HCT116 (cell line): ENCODE measurements around the gene LRIT2. TPM values are rescaled to one million over a fixed set of nuclear protein-coding genes. Genes with fewer than 3 reads are reported as not detected.

Experiments
- ATAC-seq: fragments of 200-7000 bp; cut with Tn5 transposase; 2 replicates; pipeline ENCODE4 v1.9.1; 2020; ENCODE audit warnings: mild to moderate bottlenecking, moderate library complexity
- BruUV-seq: library from RNA; stranded (reverse); fragments of 400-500 nt; replicated peaks from 2 replicates; lab custom pipeline; 2021; lab: Mats Ljungman, UMichigan
- CTCF ChIA-PET: fragments of 300-600 bp; sonication (Branson Sonifier 250); formaldehyde crosslinking; loops from one replicate; lab custom pipeline; 2021; ENCODE audit warnings: antibody characterized with exemption; lab: Charles Lee
- POLR2A ChIA-PET: fragments of 300-600, 350-600 bp; sonication (Branson Sonifier 250); formaldehyde crosslinking; loops from one replicate; lab custom pipeline; 2021; ENCODE audit warnings: antibody characterized with exemption; lab: Charles Lee
- RAD21 ChIA-PET, 2 experiments: fragments of 300-600 bp; sonication (Branson Sonifier 250); formaldehyde crosslinking; loops; one replicate each; lab custom pipeline; 2023; ENCODE audit warnings: low total read pairs in 2 of 2; ENCODE audit not compliant: uncharacterized antibody in 2 of 2, unreplicated experiment in 2 of 2, low non-redundant PET in 1 of 2; lab: Charles Lee
- DNase-seq: peaks from one replicate; pipeline ENCODE4 v3.0.0-alpha.2; 2010; ENCODE audit warnings: low read depth, low spot score
- H2AFZ ChIP-seq: fragments of 200-600 bp; shearing (Covaris generic), sonication (generic); 2 replicates; pipeline ENCODE4 v1.6.1; 2017; ENCODE audit warnings: low read depth, mixed run types, mixed read lengths, antibody characterized with exemption, low read length; ENCODE audit not compliant: poor library complexity, severe bottlenecking
- H3K27ac ChIP-seq: 2 replicates; pipeline ENCODE4 v1.5.1; 2012; ENCODE audit warnings: low read depth, low read length
- H3K27me3 ChIP-seq: fragments of 200-600 bp; sonication (generic); 2 replicates; pipeline ENCODE4 v1.6.1; 2016; ENCODE audit warnings: mixed run types, low read length, mixed read lengths; ENCODE audit not compliant: insufficient read depth
- H3K36me3 ChIP-seq, 2 experiments: fragments of 200-500 bp in 1 of 2; fragments of 200-600 bp in 1 of 2; sonication (Bioruptor generic) in 1 of 2; sonication (generic) in 1 of 2; 2 replicates each; pipeline versions ENCODE4 v1.5.1 to v1.6.1; 2014 to 2016; ENCODE audit warnings: low read length in 2 of 2, inconsistent platforms in 1 of 2, mixed read lengths in 1 of 2, mixed run types in 1 of 2; ENCODE audit not compliant: insufficient read depth in 2 of 2, control insufficient read depth in 1 of 2
- H3K4me1 ChIP-seq, 2 experiments: fragments of 200-600 bp in 1 of 2; sonication (generic) in 1 of 2; 2 replicates each; pipeline versions ENCODE4 v1.5.1 to v1.6.1; 2012 to 2017; ENCODE audit warnings: low read length in 2 of 2, inconsistent platforms in 1 of 2, mild to moderate bottlenecking in 1 of 2, mixed read lengths in 1 of 2, mixed run types in 1 of 2, moderate library complexity in 1 of 2; ENCODE audit not compliant: insufficient read depth in 2 of 2, control insufficient read depth in 1 of 2
- H3K4me2 ChIP-seq: fragments of 200-600 bp; sonication (generic); 2 replicates; pipeline ENCODE4 v1.6.1; 2017; ENCODE audit warnings: mixed run types, low read length, mixed read lengths
- H3K4me3 ChIP-seq, 2 experiments: fragments of 200-600 bp in 1 of 2; sonication (generic) in 1 of 2; replicated peaks in 1 of 2; 2 replicates each; pipeline ENCODE4 v1.5.1; 2011 to 2016; ENCODE audit warnings: low read length in 2 of 2, control low read depth in 1 of 2, low read depth in 1 of 2, mild to moderate bottlenecking in 1 of 2, mixed read lengths in 1 of 2, mixed run types in 1 of 2
- H3K79me2 ChIP-seq: fragments of 200-600 bp; sonication (generic); 2 replicates; pipeline ENCODE4 v1.6.1; 2017; ENCODE audit warnings: mild to moderate bottlenecking, mixed run types, low read length, moderate library complexity, mixed read lengths; ENCODE audit not compliant: insufficient read depth
- H3K9ac ChIP-seq: fragments of 200-600 bp; sonication (generic); 2 replicates; pipeline ENCODE4 v1.6.1; 2016; ENCODE audit warnings: low read length, mixed read lengths
- H3K9me2 ChIP-seq: fragments of 200-600 bp; sonication (generic), shearing (Covaris generic); 2 replicates; pipeline ENCODE4 v1.6.1; 2017; ENCODE audit warnings: mixed run types, mild to moderate bottlenecking, moderate library complexity; ENCODE audit not compliant: insufficient read depth
- H3K9me3 ChIP-seq, 2 experiments: fragments of 200-500 bp in 1 of 2; fragments of 200-600 bp in 1 of 2; sonication (Bioruptor generic) in 1 of 2; sonication (generic) in 1 of 2; 2 replicates each; pipeline ENCODE4 v1.6.1; 2014 to 2017; ENCODE audit warnings: low read length in 2 of 2, mixed read lengths in 2 of 2, inconsistent platforms in 1 of 2, low read depth in 1 of 2, mild to moderate bottlenecking in 1 of 2, mixed run types in 1 of 2, moderate library complexity in 1 of 2; ENCODE audit not compliant: control insufficient read depth in 1 of 2, insufficient read depth in 1 of 2
- H4K20me1 ChIP-seq: fragments of 200-600 bp; sonication (generic), shearing (Covaris generic); 2 replicates; pipeline ENCODE4 v1.6.1; 2017; ENCODE audit warnings: mixed run types, mild to moderate bottlenecking, moderate library complexity; ENCODE audit not compliant: insufficient read depth
- POLR2A ChIP-seq: IDR thresholded peaks from 2 replicates; pipeline ENCODE4 v1.7.0; 2011; ENCODE audit warnings: borderline replicate concordance; ENCODE audit not compliant: insufficient read depth, insufficient read length; ENCODE audit errors: extremely low read depth
- SIN3A ChIP-seq: IDR thresholded peaks from 2 replicates; pipeline ENCODE4 v1.6.1; 2012; ENCODE audit warnings: low read depth
- SP1 ChIP-seq: IDR thresholded peaks from 2 replicates; pipeline ENCODE4 v1.6.1; 2012; ENCODE audit warnings: low read depth
- YY1 ChIP-seq: IDR thresholded peaks from 2 replicates; pipeline ENCODE4 v1.6.1; 2011; ENCODE audit warnings: low read length, low read depth, moderate library complexity, mild to moderate bottlenecking; ENCODE audit not compliant: insufficient replicate concordance; ENCODE audit errors: extremely low read depth
- ZFX ChIP-seq: fragments of 450-650 bp; IDR thresholded peaks from 2 replicates; pipeline ENCODE4 v1.6.1; 2017
- intact Hi-C: fragments of 100-400 bp; cut with micrococcal nuclease; formaldehyde crosslinking; loops from 2 replicates; pipeline ENCODE4 v1.10.0; 2022
- total RNA-seq: library from RNA; stranded (reverse); gene quantifications from one replicate; pipeline ENCODE4 v1.2.1, GENCODE V29; 2021; ENCODE audit not compliant: unreplicated experiment
- TF ChIP-seq, protein P1 (sequence below): IDR thresholded peaks from 2 replicates; pipeline ENCODE4 v1.6.1; 2012; ENCODE audit warnings: low read depth

The LRIT2 gene
- total RNA-seq, 1 experiment from 2014 or later: not detected

DNA sequence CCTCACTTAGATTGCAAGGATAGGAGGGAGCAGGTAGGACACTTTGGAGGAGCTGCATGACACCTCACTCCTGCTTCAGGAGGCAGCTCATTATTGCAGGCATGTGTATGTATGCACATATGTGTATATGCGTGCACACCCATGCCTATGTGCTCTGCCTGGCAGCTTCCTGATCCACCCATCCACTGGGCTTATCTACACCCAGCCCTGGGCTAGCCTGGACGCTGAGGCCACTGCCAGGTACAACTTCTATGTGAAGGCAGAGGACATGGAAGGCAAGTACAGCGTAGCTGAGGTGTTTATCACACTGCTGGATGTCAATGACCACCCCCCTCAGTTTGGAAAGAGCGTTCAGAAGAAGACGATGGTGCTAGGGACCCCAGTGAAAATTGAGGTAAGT is 13.3 kb downstream of the LRIT2 start (continued):
- no peak for TF ChIP-seq YY1
- no peak for TF ChIP-seq SP1
- no peak for TF ChIP-seq SIN3A
- TF ChIP-seq, protein P1, sequence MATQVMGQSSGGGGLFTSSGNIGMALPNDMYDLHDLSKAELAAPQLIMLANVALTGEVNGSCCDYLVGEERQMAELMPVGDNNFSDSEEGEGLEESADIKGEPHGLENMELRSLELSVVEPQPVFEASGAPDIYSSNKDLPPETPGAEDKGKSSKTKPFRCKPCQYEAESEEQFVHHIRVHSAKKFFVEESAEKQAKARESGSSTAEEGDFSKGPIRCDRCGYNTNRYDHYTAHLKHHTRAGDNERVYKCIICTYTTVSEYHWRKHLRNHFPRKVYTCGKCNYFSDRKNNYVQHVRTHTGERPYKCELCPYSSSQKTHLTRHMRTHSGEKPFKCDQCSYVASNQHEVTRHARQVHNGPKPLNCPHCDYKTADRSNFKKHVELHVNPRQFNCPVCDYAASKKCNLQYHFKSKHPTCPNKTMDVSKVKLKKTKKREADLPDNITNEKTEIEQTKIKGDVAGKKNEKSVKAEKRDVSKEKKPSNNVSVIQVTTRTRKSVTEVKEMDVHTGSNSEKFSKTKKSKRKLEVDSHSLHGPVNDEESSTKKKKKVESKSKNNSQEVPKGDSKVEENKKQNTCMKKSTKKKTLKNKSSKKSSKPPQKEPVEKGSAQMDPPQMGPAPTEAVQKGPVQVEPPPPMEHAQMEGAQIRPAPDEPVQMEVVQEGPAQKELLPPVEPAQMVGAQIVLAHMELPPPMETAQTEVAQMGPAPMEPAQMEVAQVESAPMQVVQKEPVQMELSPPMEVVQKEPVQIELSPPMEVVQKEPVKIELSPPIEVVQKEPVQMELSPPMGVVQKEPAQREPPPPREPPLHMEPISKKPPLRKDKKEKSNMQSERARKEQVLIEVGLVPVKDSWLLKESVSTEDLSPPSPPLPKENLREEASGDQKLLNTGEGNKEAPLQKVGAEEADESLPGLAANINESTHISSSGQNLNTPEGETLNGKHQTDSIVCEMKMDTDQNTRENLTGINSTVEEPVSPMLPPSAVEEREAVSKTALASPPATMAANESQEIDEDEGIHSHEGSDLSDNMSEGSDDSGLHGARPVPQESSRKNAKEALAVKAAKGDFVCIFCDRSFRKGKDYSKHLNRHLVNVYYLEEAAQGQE: no peak

DNA sequence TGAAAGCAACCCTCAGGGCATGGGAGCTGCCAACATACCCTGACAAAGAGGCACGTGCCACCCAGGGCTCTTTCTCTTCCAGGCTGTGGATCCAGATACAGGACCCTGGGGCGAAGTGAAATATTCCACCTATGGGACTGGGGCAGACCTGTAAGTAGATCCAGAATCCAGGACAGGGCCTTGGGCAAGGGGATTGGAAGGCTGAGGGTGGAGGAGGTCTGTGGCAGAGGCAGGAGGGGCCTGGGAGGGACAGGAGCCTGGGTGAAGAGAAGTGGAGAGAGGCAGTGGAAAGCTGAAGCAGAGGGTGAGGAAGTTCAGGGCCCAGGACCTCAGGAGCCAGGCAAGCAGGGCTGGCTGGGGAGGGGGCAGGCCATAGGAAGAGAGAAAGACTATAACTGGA is 13.8 kb downstream of the LRIT2 start:
- TF ChIP-seq POLR2A: no peak
- no peak for TF ChIP-seq ZFX
- no peak overlapping the region for H3K9ac ChIP-seq
- BruUV-seq: no TSS peak
- no peak overlapping the region for H3K27ac ChIP-seq
- no peaks in the 10 kb centered on the region for H3K79me2 ChIP-seq
- H3K4me1 ChIP-seq: no peaks in the 10 kb centered on the region
- ATAC-seq (no peak), DNase-seq (no peak)
- H3K27me3 ChIP-seq: peaks cover 18% of the 10 kb centered on the region
- no peaks in the 10 kb centered on the region for H3K36me3 ChIP-seq
- no peak overlapping the region for H2AFZ ChIP-seq
- no peak overlapping the region for H3K4me3 ChIP-seq
- H4K20me1 ChIP-seq: no peaks in the 10 kb centered on the region
- no peaks in the 10 kb centered on the region for H3K9me3 ChIP-seq
- RAD21 ChIA-PET: no interaction called here
- CTCF ChIA-PET: interaction anchor here (0.9 to 1.4 kb wide), 3 partner anchors 64 to 152 kb away, joined by 3 read pairs; no protein-coding TSS in a partner anchor
- intact Hi-C loops: no loop called here
- no peaks in the 10 kb centered on the region for H3K9me2 ChIP-seq
- H3K4me2 ChIP-seq: no peak overlapping the region
- POLR2A ChIA-PET: no interaction called here
